GM12891 (cell line): Measurements from ENCODE around the gene TCN1.

Source experiments
- POLR2A ChIP-seq: IDR thresholded peaks from 2 replicates; pipeline ENCODE4 v1.6.1; 2011; ENCODE audit warnings: low read depth, low read length, control low read depth
- POLR2AphosphoS5 ChIP-seq: IDR thresholded peaks from 2 replicates; pipeline ENCODE4 v1.6.1; 2011; ENCODE audit warnings: low read depth, low read length, control low read depth
- TAF1 ChIP-seq: IDR thresholded peaks from 2 replicates; pipeline ENCODE4 v1.6.1; 2011; ENCODE audit warnings: low read depth, low read length, control low read depth

GRCh38 chr11:59877325-59877724, 11.0 kb upstream of the TCN1 start:
- no peak for TF ChIP-seq POLR2AphosphoS5
- TF ChIP-seq TAF1, result no peak
- TF ChIP-seq POLR2A, result no peak
